Measurements from ENCODE around the gene P2RX5.

GRCh38 chr17:3636154-3636907 lies 59.6 kb downstream of the P2RX5 start, which contains the start of the genes CTNS and SHPK:
- TF ChIP-seq CTCF (IDR thresholded peaks at IDR 0.05): peak in 1 of 6 experiments; percentile 28
- TF ChIP-seq EP300 (IDR thresholded peaks at IDR 0.05): no peak
- peak in 3 of 4 donors; percentile 48 to 72 (median 66) for TF ChIP-seq POLR2A (IDR thresholded peaks at IDR 0.05)
- TF ChIP-seq POLR2AphosphoS5 (IDR thresholded peaks at IDR 0.05): peak; percentile 85 to 86

Measured in upper lobe of left lung (tissue), 4 donors.